NCI-H345 (cell line): ENCODE measurements around the gene RNF214.
"Not testable (repeated sequence)": the region's sequence is repeated elsewhere in the genome, so short reads cannot be mapped to it uniquely, and the experiment has no call there.

Experiments used
- DNase-seq: peaks from one replicate; lab custom pipeline; 2025; lab: John Stamatoyannopoulos, UW

The RNF214 gene

GRCh38 chr11:117232092-117232878, at the start of gene RNF214:
Gene RNF214, plus strand, starts transcription at chr11:117232671. Its CDS starts 1,602 bp downstream, at chr11:117234273.
- peak; percentile 86 for DNase-seq

DNA sequence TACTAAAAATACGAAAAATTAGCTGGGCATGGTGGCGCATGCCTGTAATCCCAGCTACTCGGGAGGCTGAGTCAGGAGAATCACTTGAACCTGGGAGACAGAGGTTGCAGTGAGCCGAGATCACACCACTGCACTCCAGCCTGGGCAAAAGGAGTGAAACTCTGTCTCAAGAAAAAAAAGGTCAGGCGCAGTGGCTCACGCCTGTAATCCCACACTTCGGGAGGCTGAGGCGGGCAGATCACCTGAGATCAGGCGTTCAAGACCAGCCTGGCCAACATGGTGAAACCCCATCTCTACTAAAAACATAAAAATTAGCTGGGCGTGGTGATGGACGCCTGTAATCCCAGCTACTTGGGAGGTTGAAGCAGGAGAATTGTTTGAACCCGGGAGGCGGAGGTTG, 49.3 kb upstream of the RNF214 start:
- DNase-seq, result not testable (repeated sequence)

- no peak for DNase-seq
Observed at GRCh38 chr11:117183724-117184349, 48.6 kb upstream of the RNF214 start.

DNA sequence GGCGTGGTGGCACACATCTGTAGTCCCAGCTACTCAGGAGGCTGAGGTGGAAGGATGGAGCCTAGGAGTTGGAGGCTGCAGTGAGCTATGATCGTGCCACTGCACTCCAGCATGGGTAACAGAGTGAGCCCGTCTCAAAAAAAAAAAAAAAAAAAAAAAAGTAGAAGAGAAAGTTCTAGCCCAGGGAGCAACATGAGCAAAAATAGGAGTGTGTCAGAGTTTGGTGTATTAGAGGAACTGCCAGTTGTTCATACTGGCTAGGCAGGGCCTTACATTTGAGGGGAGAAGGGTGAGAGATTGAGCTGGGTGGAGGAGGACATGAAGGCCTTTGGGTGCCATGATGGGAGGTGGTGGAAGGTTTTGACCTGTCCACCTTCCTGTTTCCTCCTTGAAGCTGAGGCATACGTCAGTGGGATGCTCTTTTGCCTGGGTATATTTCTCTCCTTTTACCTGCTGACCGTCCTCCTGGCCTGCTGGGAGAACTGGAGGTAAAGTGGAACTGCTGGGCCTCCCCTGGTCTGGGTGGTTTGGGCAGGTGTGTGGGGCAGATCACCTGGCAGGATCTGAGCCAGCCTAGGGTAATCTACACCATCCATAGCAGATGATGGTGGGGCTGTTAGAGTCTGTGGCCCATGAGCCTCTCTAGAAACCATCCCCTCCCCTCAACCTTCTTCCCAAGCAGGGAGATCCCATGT, 46.6 kb upstream of the RNF214 start:
- DNase-seq, result no peak

DNA sequence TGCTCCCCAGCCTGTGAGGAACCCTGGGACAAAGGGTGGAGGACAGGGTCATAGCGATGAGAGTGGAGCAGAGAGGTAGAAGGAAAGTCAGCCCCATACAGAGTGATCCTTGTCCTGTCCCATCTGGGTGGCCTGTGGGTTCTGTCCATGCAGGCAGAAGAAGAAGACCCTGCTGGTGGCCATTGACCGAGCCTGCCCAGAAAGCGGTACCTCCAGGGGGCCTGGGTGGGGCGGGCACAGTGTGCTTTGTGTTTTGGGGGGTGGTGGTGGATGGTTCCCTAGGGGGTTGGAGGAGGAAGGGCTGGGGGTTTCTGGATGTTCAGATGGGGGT, 46.1 kb upstream of the RNF214 start:
- DNase-seq, result no peak

DNA sequence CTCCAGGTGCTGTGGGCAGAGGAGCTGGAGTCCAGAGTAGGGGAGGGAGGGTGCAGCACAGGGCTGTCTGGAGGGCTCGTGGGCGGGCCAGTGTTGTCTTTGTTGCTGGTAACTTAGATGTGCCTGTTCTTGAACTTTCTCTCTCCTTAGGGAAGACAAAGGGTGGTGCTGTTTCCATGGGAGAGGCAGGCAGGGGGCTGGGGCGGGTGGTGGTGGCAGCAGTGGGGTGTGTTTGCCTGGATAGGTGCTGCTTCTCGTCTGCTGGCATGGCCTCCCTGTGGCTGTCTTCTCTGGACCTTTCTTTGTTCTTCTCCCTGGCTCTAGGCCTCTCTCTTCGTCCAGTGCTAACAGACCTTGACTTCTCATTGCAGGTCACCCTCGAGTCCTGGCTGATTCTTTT, 45.5 kb upstream of the RNF214 start:
- DNase-seq, result no peak

DNA sequence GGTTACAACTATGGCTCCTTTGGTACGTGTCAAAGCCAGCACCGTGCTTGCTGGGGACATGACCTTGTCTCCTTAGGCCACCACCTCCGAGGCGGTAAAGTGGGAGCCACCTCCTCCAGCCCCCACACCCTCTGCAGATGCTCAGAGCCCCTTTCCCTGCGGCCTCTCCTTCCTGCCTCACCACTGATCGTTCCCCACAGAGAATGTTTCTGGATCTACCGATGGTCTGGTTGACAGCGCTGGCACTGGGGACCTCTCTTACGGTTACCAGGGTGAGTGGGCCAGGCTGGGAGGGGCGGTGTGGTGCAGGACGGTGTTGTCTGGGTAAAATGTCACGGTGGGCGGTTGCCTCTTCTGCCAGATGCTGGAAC, 45.1 kb upstream of the RNF214 start:
- DNase-seq, result no peak

DNA sequence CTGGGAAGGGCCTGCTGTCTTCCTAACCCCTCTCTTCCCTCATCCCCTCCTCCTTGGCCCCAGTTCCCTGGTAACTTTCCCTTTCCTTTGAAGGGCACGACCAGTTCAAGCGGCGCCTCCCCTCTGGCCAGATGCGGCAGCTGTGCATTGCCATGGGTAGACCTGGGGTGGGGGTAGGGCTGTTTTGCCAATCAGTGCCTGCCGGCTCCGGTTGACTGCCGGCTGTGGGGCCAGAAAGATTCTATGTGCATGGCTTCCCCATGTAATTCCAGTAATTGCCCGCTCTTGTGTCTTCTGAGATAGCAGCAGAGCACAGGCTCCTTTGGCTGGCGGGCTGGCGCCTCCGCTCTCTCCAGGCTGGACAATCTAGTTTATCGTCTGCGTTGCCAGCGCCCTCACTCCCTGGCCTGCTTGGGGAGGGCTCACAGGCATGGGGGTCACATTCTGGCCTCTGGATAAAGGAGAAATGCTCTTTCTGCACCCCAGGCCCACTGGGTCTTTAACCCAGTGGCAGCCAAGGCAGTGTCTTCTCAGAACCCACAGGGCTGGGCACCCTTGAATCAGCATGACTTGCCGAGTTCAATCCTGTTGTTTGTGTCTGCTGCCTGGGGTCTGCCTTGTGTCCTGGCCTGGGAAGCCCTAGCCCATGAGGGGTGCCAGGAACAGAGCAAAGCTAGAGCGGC, 44.5 kb upstream of the RNF214 start:
- no peak for DNase-seq

- no peak for DNase-seq
Observed at GRCh38 chr11:117188620-117189081, 43.8 kb upstream of the RNF214 start.

DNA sequence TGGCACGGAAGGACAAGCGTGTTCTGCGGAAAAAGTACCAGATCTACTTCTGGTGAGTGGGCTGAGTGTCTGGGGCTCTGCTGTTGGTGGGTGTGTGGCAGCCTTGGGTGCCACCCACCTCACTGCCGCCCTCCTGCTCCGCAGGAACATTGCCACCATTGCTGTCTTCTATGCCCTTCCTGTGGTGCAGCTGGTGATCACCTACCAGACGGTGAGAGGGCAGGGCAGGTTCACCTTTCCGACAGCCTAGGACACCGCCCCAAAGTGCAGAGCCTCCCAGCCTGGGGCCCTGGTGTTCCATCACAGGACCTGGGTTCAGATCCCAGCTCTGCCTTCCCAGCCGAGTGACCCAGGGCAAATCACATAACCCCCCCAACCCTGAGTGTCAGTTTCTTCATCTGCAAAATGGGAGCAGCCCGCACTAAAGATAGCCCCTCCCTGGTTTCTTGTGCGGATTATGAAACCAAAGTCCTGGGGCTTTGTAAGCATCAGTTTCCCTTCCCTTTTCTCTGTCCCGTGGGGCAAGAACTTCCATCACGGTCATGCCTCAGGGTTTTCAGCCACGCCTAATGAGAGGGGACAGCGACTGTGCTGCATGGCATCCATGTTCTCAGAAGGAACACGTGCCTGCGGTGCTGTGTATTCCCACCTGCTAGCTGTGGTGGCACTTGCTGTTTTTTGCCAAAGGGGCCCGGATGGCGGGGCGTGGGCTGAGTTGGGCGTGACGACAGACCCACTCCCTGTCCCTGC, 43.1 kb upstream of the RNF214 start:
- no peak for DNase-seq

GRCh38 chr11:117189941-117190544, 42.4 kb upstream of the RNF214 start:
- no peak for DNase-seq

- DNase-seq, result no peak
Observed at GRCh38 chr11:117191680-117192400, 40.6 kb upstream of the RNF214 start.

- no peak for DNase-seq
Observed at GRCh38 chr11:117192401-117192875, 40.0 kb upstream of the RNF214 start.

GRCh38 chr11:117193130-117194020, 39.1 kb upstream of the RNF214 start:
- DNase-seq, result no peak

DNA sequence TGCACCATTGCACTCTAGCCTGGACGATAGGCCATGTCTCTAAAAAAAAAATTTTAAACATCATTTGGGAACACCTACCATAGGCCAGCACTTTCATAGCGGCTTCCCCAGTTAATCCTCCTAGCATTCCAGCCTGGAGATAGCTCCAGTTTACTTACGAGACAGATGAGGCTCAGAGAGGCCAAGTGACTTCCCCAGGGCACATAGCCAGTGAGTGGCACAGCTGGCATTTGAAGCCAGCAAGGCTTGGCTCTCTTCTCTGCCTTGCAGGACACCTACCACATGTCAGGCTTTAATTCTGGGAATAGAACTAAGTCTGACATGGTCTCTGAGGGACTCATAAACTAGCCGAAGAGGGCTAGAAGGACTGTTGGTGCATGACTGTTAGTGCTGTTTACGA, 38.2 kb upstream of the RNF214 start:
- DNase-seq, result no peak

DNA sequence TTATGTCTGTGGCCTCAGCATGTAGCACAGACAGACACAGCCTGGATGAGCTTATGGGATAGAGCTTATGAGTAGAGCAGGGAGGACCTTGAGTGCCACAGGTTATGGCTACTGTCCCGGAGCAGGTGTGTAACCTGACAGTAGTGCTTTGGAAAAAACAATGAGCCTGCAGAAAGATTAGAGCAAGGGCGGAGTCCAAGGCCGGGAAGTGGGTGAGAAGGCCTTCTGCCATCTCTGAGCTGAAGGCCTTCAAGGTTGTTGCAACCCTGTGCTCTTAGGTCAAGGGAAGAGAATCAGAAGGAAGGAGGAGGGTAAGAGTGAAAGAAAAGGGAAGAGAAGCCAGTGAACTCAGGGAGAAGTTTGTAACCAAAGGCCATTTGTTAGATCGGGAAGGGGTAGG, 37.2 kb upstream of the RNF214 start:
- DNase-seq, result no peak

DNA sequence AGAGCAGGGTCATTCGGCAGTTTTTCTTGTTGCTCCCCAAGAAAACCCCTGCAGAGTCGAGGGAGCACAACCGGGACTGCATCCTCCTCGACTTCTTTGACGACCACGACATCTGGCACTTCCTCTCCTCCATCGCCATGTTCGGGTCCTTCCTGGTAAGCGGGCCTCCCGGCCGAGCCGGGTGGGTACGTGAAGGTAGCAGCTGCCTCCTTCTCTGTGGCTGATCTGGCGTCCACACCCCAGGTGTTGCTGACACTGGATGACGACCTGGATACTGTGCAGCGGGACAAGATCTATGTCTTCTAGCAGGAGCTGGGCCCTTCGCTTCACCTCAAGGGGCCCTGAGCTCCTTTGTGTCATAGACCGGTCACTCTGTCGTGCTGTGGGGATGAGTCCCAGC, 36.7 kb upstream of the RNF214 start:
- no peak for DNase-seq

GRCh38 chr11:117197006-117197405, 35.5 kb upstream of the RNF214 start:
- DNase-seq, result no peak
